H9 (cell line): ENCODE results near the gene ELANE. TPM values are rescaled to one million over a fixed set of nuclear protein-coding genes. Genes with fewer than 3 reads are reported as not detected.

Experiments used
- DNase-seq: peaks from one replicate; pipeline ENCODE4 v3.0.0-alpha.2; 2017
- H2AFZ ChIP-seq: one replicate; pipeline ENCODE4 v1.6.1; 2013; ENCODE audit warnings: mild to moderate bottlenecking, low read length, control low read depth, moderate library complexity
- H2AK5ac ChIP-seq: 2 replicates; pipeline ENCODE4 v1.6.1; 2013; ENCODE audit warnings: low read length, control low read depth, mixed read lengths; ENCODE audit not compliant: insufficient read length
- H2BK120ac ChIP-seq: one replicate; pipeline ENCODE4 v1.6.1; 2013; ENCODE audit warnings: low read depth, mild to moderate bottlenecking, low read length, control low read depth, inconsistent platforms; ENCODE audit not compliant: poor library complexity, severe bottlenecking
- H2BK12ac ChIP-seq: 2 replicates; pipeline ENCODE4 v1.6.1; 2013; ENCODE audit warnings: low read length, control low read depth, mixed read lengths, low read depth; ENCODE audit not compliant: insufficient read length
- H2BK15ac ChIP-seq: 2 replicates; pipeline ENCODE4 v1.6.1; 2013; ENCODE audit warnings: low read depth, low read length, control low read depth
- H2BK20ac ChIP-seq: one replicate; pipeline ENCODE4 v1.6.1; 2013; ENCODE audit warnings: low read depth, mild to moderate bottlenecking, low read length, control low read depth, inconsistent platforms; ENCODE audit not compliant: poor library complexity, severe bottlenecking
- H2BK5ac ChIP-seq: 2 replicates; pipeline ENCODE4 v1.6.1; 2013; ENCODE audit warnings: low read length, control low read depth, mixed read lengths; ENCODE audit not compliant: insufficient read length
- H3K14ac ChIP-seq: 2 replicates; pipeline ENCODE4 v1.6.1; 2013; ENCODE audit warnings: low read length, control low read depth; ENCODE audit not compliant: insufficient read depth
- H3K18ac ChIP-seq: 2 replicates; pipeline ENCODE4 v1.6.1; 2013; ENCODE audit warnings: low read depth, mild to moderate bottlenecking, mixed read lengths, low read length, control low read depth; ENCODE audit not compliant: insufficient read length
- H3K23ac ChIP-seq: 2 replicates; pipeline ENCODE4 v1.6.1; 2013; ENCODE audit warnings: low read length, control low read depth, mixed read lengths, low read depth; ENCODE audit not compliant: insufficient read length
- H3K23me2 ChIP-seq: 2 replicates; pipeline ENCODE4 v1.6.1; 2013; ENCODE audit warnings: low read depth, mild to moderate bottlenecking, mixed read lengths, low read length, control low read depth; ENCODE audit not compliant: insufficient read length, poor library complexity, severe bottlenecking
- H3K27ac ChIP-seq: 2 replicates; pipeline ENCODE4 v1.5.1; 2013; ENCODE audit warnings: low read length, control low read depth, mixed read lengths, low read depth; ENCODE audit not compliant: insufficient read length
- H3K27me3 ChIP-seq: 2 replicates; pipeline ENCODE4 v1.6.1; 2013; ENCODE audit warnings: low read length, control low read depth, inconsistent platforms; ENCODE audit not compliant: insufficient read depth
- H3K4ac ChIP-seq: 2 replicates; pipeline ENCODE4 v1.6.1; 2013; ENCODE audit warnings: low read depth, mild to moderate bottlenecking, control low read depth, inconsistent platforms, low read length, moderate library complexity
- H3K4me1 ChIP-seq: 2 replicates; pipeline ENCODE4 v1.6.1; 2013; ENCODE audit warnings: low read length, control low read depth, inconsistent platforms; ENCODE audit not compliant: insufficient read depth
- H3K4me2 ChIP-seq: 2 replicates; pipeline ENCODE4 v1.6.1; 2013; ENCODE audit warnings: low read length, control low read depth, mixed read lengths; ENCODE audit not compliant: insufficient read length, insufficient read depth
- H3K56ac ChIP-seq: 2 replicates; pipeline ENCODE4 v1.6.1; 2013; ENCODE audit warnings: low read depth, mild to moderate bottlenecking, mixed read lengths, low read length, control low read depth; ENCODE audit not compliant: insufficient read length
- H3K79me1 ChIP-seq: 2 replicates; pipeline ENCODE4 v1.6.1; 2013; ENCODE audit warnings: low read depth, mild to moderate bottlenecking, moderate library complexity, low read length, control low read depth, inconsistent platforms; ENCODE audit not compliant: insufficient read depth, poor library complexity, severe bottlenecking
- H3K79me2 ChIP-seq: 2 replicates; pipeline ENCODE4 v1.6.1; 2013; ENCODE audit warnings: low read length, control low read depth, inconsistent platforms; ENCODE audit not compliant: insufficient read depth
- H3K9ac ChIP-seq: 2 replicates; pipeline ENCODE4 v1.6.1; 2013; ENCODE audit warnings: low read length, control low read depth, mixed read lengths; ENCODE audit not compliant: insufficient read length; ENCODE audit errors: extremely low read depth
- H3K9me3 ChIP-seq: one replicate; pipeline ENCODE4 v1.6.1; 2013; ENCODE audit warnings: low read depth, low read length, inconsistent platforms; ENCODE audit not compliant: control insufficient read depth
- H3T11ph ChIP-seq: one replicate; pipeline ENCODE4 v1.6.1; 2013; ENCODE audit warnings: mild to moderate bottlenecking, low read length, control low read depth, inconsistent platforms
- H4K20me1 ChIP-seq: one replicate; pipeline ENCODE4 v1.6.1; 2013; ENCODE audit not compliant: control insufficient read depth, insufficient read length, insufficient read depth
- H4K5ac ChIP-seq: 2 replicates; pipeline ENCODE4 v1.6.1; 2013; ENCODE audit warnings: low read depth, mild to moderate bottlenecking, mixed read lengths, low read length, control low read depth; ENCODE audit not compliant: insufficient read length
- H4K8ac ChIP-seq: replicated peaks from 2 replicates; pipeline ENCODE4 v1.6.1; 2013; ENCODE audit warnings: low read length, control low read depth, mixed read lengths, low read depth; ENCODE audit not compliant: insufficient read length
- H4K91ac ChIP-seq: 2 replicates; pipeline ENCODE4 v1.6.1; 2013; ENCODE audit warnings: low read depth, mild to moderate bottlenecking, moderate library complexity, mixed read lengths, low read length, control low read depth; ENCODE audit not compliant: insufficient read length
- H3K27ac Mint-ChIP-seq, 3 experiments: 2 replicates in 2 of 3; 3 replicates in 1 of 3; pipeline ENCODE4 v1.8.0; 2020 to 2021; ENCODE audit warnings: mixed read lengths in 3 of 3, mild to moderate bottlenecking in 1 of 3, moderate library complexity in 1 of 3
- H3K27me3 Mint-ChIP-seq: 2 replicates; pipeline ENCODE4 v1.8.0; 2021; ENCODE audit warnings: low read depth, mild to moderate bottlenecking, moderate library complexity, mixed read lengths
- H3K36me3 Mint-ChIP-seq, 3 experiments: 2 replicates in 2 of 3; 3 replicates in 1 of 3; pipeline ENCODE4 v1.8.0; 2020 to 2021; ENCODE audit warnings: low read depth in 3 of 3, mixed read lengths in 3 of 3; ENCODE audit not compliant: insufficient read depth in 1 of 3
- H3K4me1 Mint-ChIP-seq, 2 experiments: 2 replicates each; pipeline ENCODE4 v1.8.0; 2020; ENCODE audit warnings: mixed read lengths in 2 of 2
- H3K4me3 Mint-ChIP-seq, 2 experiments: 2 replicates in 1 of 2; 3 replicates in 1 of 2; pipeline ENCODE4 v1.8.0; 2020 to 2021; ENCODE audit warnings: mild to moderate bottlenecking in 2 of 2, mixed read lengths in 2 of 2, moderate library complexity in 1 of 2
- H3K9me3 Mint-ChIP-seq, 2 experiments: 2 replicates in 1 of 2; 3 replicates in 1 of 2; pipeline ENCODE4 v1.8.0; 2020; ENCODE audit warnings: mild to moderate bottlenecking in 2 of 2, mixed read lengths in 2 of 2, moderate library complexity in 1 of 2
- WGBS: extraction: QIAGEN DNeasy Blood & Tissue Kit; methylation state at CpG from one replicate; pipeline ENCODE4 v1.1.7; 2013; ENCODE audit warnings: missing lambda C conversion rate, low lambda C conversion rate, mixed read lengths; ENCODE audit not compliant: insufficient read length; ENCODE audit errors: extremely low coverage; 5-methylcytosine and 5-hydroxymethylcytosine counted together
- total RNA-seq: library from RNA; stranded (reverse); gene quantifications from 2 replicates; pipeline ENCODE4 v1.2.1, GENCODE V29; 2021
- TF ChIP-seq, protein P1 (sequence below): fragments of 200-600 bp; sonication (generic); conservative IDR thresholded peaks from 3 replicates; pipeline ENCODE4 v1.8.0; 2021; ENCODE audit warnings: antibody characterized with exemption, mild to moderate bottlenecking

ELANE gene
- total RNA-seq, 1 experiment from 2014 or later: not detected

- H4K91ac ChIP-seq: no peak overlapping the region
- no peak overlapping the region for H2BK20ac ChIP-seq
- no peak overlapping the region for H3K18ac ChIP-seq
- H3K56ac ChIP-seq: no peak overlapping the region
- H2AK5ac ChIP-seq: no peak overlapping the region
- no peaks in the 10 kb centered on the region for H4K20me1 ChIP-seq
- H3K23ac ChIP-seq: no peak overlapping the region
- TF ChIP-seq, protein P1, sequence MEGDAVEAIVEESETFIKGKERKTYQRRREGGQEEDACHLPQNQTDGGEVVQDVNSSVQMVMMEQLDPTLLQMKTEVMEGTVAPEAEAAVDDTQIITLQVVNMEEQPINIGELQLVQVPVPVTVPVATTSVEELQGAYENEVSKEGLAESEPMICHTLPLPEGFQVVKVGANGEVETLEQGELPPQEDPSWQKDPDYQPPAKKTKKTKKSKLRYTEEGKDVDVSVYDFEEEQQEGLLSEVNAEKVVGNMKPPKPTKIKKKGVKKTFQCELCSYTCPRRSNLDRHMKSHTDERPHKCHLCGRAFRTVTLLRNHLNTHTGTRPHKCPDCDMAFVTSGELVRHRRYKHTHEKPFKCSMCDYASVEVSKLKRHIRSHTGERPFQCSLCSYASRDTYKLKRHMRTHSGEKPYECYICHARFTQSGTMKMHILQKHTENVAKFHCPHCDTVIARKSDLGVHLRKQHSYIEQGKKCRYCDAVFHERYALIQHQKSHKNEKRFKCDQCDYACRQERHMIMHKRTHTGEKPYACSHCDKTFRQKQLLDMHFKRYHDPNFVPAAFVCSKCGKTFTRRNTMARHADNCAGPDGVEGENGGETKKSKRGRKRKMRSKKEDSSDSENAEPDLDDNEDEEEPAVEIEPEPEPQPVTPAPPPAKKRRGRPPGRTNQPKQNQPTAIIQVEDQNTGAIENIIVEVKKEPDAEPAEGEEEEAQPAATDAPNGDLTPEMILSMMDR: no peak
- no peak overlapping the region for H2BK120ac ChIP-seq
- H3K27me3 ChIP-seq: no peaks in the 10 kb centered on the region
- no peak overlapping the region for H4K8ac ChIP-seq
- Mint-ChIP-seq H3K36me3 (peaks cover 2 to 23% (median 22%) of the 10 kb centered on the region in 3 experiments; a peak in 6 of 7 replicates), H3K27ac (no peak overlapping the region), H3K27me3 (peaks cover 4% of the 10 kb centered on the region; the same call in 1 of the 2 replicates), H3K4me3 (no peak overlapping the region), H3K9me3 (no peaks in the 10 kb centered on the region; a peak in 1 of 5 replicates), H3K4me1 (peaks cover 6 to 18% of the 10 kb centered on the region in 2 experiments)
- H2BK12ac ChIP-seq: no peak overlapping the region
- WGBS: no CpG with 5 or more reads among the region's 10 CpGs
- H2BK5ac ChIP-seq: no peak overlapping the region
- no peak overlapping the region for H2AFZ ChIP-seq
- no peak overlapping the region for H3K9ac ChIP-seq
- no peak overlapping the region for H3K4ac ChIP-seq
- H3K79me1 ChIP-seq: no peaks in the 10 kb centered on the region
- H3K4me2 ChIP-seq: no peak overlapping the region
- H3T11ph ChIP-seq: no peak overlapping the region
- H4K5ac ChIP-seq: no peak overlapping the region
- no peaks in the 10 kb centered on the region; the same call in 1 of the 2 replicates for H3K4me1 ChIP-seq
- no peak overlapping the region for H3K27ac ChIP-seq
- H3K9me3 ChIP-seq: no peaks in the 10 kb centered on the region
- DNase-seq: no peak
- no peak overlapping the region for H2BK15ac ChIP-seq
- H3K14ac ChIP-seq: no peak overlapping the region
- H3K79me2 ChIP-seq: no peaks in the 10 kb centered on the region; the same call in 1 of the 2 replicates
- peaks cover 4% of the 10 kb centered on the region for H3K23me2 ChIP-seq
These were observed 44.3 kb downstream of the ELANE start for GRCh38 chr19:896434-896833.
